ENCODE results near the gene DNAH17.

DNAH17 gene, protein sequence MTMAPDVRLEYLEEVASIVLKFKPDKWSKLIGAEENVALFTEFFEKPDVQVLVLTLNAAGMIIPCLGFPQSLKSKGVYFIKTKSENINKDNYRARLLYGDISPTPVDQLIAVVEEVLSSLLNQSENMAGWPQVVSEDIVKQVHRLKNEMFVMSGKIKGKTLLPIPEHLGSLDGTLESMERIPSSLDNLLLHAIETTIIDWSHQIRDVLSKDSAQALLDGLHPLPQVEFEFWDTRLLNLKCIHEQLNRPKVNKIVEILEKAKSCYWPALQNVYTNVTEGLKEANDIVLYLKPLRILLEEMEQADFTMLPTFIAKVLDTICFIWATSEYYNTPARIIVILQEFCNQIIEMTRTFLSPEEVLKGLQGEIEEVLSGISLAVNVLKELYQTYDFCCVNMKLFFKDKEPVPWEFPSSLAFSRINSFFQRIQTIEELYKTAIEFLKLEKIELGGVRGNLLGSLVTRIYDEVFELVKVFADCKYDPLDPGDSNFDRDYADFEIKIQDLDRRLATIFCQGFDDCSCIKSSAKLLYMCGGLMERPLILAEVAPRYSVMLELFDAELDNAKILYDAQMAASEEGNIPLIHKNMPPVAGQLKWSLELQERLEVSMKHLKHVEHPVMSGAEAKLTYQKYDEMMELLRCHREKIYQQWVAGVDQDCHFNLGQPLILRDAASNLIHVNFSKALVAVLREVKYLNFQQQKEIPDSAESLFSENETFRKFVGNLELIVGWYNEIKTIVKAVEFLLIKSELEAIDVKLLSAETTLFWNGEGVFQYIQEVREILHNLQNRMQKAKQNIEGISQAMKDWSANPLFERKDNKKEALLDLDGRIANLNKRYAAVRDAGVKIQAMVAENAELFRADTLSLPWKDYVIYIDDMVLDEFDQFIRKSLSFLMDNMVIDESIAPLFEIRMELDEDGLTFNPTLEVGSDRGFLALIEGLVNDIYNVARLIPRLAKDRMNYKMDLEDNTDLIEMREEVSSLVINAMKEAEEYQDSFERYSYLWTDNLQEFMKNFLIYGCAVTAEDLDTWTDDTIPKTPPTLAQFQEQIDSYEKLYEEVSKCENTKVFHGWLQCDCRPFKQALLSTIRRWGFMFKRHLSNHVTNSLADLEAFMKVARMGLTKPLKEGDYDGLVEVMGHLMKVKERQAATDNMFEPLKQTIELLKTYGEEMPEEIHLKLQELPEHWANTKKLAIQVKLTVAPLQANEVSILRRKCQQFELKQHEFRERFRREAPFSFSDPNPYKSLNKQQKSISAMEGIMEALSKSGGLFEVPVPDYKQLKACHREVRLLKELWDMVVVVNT (N-terminal part only)

DNA sequence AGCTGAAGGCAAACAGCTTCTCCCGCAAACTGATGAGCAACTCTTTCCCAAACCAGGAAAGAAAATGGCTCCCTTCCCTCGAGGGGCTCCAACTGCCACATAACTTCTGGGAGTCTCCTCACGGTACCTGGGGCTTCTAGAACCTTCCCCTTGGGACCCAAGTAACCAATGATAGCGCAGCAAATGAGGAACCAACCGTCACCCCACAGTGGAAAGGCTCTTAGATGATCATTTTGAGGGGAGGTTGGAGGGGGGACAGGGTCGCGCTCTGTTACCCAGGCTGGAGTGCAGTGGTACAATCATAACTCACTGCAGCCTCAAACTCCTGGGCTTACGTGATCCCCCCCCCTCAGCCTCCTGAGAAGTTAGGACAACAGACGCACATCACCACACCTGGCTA is at the start of gene DNAH17:
TSS of gene DNAH17 (minus strand) at position 101 of the 400 bp plus-strand sequence. CDS start 2,339 bp downstream, outside the sequence.
- DNase-seq (ENCODE audit: low spot score), result no peak

GRCh38 chr17:78624324-78625151 is 47.3 kb upstream of the DNAH17 start:
- DNase-seq (ENCODE audit: low spot score), result no peak

- DNase-seq (ENCODE audit: low spot score), result no peak
These were observed 46.3 kb upstream of the DNAH17 start for GRCh38 chr17:78623541-78623940.

- no peak for DNase-seq (ENCODE audit: low spot score)
These were observed 45.5 kb upstream of the DNAH17 start for GRCh38 chr17:78622491-78623265.

GRCh38 chr17:78621720-78622490 is 44.7 kb upstream of the DNAH17 start:
- no peak for DNase-seq (ENCODE audit: low spot score)

DNA sequence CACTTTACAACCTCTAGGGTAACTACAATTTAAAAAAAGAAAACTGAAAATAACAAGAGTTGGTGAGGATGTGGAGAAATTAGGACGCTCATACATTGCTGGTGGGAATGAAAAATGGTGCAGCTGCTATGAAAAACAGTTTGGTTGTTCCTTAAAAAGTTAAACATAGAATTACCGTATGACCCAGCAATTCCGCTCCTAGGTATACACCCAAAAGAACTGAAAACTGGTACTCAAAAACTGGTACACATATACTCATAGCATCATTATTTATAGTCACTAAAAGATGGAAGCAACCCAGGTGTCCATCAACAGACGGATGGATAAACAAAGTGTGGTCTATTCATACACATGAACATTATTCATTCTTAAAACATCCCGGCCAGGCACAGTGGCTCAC is 42.9 kb upstream of the DNAH17 start:
- DNase-seq (ENCODE audit: low spot score), result no peak

- DNase-seq (ENCODE audit: low spot score), result no peak
These were observed 42.1 kb upstream of the DNAH17 start for GRCh38 chr17:78619334-78619733.

DNA sequence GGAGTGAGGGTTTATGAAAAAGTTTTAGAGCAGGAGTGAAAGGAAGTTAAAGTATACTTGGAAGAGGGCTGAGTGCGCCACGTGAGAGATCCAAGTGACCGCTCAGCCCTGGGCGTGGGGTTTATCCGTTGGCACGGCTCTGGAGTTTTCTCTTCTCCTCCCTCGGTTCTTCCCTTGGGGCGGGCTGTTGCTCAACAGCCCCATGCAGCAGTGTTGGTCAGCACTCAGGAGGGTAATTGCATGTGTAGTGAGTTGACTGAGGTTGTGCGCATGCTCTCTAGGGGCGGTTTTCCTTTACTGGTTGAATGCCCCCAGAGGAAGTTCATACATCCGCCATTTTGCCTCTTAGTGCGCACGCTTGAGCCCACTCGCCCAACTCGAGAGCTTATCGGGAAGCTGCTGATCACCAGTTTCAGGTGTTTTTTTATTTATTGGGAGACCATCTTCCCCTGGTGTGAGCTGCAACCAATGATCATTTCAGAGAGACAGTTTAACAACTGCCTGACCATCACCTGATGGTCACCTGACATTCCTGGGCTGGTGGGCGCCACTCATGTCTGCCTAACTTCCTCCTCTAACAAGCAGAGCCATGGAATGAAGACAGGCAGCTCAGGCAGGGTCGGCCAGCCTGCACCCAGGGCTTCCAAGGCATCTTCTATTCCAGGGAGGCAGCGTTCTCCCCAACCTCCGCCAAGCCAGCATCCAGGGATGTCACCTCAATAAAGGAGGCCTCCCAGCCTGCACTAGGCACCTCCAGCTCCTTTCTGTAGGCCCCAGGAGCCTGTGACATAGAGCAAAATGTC is 41.3 kb upstream of the DNAH17 start:
- no peak for DNase-seq (ENCODE audit: low spot score)

GRCh38 chr17:78617511-78618061 is 40.4 kb upstream of the DNAH17 start:
- no peak for DNase-seq (ENCODE audit: low spot score)

GRCh38 chr17:78616946-78617345 is 39.8 kb upstream of the DNAH17 start:
- no peak for DNase-seq (ENCODE audit: low spot score)

DNA sequence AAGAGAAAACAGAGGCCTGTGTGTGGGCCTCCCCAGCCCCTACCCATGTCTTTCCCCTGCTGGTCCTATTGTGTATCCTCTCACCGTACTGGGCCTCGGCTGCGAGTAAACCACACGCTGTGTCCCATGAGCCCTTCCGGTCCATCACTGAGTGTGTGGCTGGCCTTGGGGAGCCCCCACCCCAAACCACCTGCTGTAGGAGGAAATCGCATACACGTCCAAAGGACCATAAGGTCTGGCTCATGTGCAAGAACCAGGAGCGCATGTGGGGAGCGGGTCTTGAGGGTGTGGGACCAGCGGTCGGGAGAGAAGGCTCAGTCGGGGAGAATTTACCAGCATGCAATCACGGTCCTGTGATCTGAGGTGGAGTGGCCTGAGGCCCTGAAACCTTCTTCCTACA is 38.4 kb upstream of the DNAH17 start:
- DNase-seq (ENCODE audit: low spot score), result no peak

- no peak for DNase-seq (ENCODE audit: low spot score)
These were observed 36.2 kb upstream of the DNAH17 start for GRCh38 chr17:78613416-78613815.

DNA sequence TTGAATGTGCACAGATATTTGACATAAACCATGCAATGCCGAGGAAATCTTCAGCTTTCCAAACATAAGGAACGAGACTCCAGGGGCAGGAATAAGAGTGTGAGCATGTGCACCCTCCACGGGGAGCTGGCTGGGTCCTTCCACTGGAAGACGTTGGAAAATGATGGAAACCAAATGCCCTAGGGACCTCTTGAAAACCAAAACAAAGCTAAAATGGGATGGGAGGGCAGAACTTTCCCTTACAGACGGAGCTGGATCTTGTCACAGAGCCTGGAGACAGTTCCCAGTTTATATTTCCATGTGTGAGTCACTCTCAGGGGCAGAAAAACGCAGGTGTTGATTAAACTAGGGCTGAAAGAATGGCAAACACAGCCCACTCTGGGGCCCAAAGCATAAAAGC is 34.4 kb upstream of the DNAH17 start:
- no peak for DNase-seq (ENCODE audit: low spot score)

GRCh38 chr17:78610951-78611511 is 33.8 kb upstream of the DNAH17 start:
- no peak for DNase-seq (ENCODE audit: low spot score)

DNA sequence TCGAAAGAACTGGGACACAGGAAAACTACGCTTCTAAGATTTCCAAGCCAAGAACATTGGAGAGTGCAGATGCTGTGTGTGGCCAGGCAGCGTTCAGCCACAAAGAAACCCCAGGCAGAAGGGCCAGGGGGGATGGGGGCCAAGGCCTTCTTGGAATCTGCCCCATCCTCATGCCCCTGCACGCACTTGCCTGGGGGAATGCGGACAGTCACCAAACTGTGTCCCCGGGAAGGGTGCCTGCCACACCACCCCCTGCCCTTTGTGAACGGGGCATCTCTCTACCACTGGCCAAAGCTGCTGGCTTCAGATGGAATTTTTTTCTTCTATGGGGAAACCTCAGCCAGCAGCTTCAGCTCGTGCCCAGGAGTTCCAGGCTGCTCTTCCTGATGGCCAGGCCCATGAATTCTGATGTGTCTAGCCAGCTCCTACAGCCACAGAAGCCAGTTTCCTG is 32.0 kb upstream of the DNAH17 start:
- DNase-seq (ENCODE audit: low spot score), result no peak

- no peak for DNase-seq (ENCODE audit: low spot score)
These were observed 31.6 kb upstream of the DNAH17 start for GRCh38 chr17:78608804-78609186.

DNA sequence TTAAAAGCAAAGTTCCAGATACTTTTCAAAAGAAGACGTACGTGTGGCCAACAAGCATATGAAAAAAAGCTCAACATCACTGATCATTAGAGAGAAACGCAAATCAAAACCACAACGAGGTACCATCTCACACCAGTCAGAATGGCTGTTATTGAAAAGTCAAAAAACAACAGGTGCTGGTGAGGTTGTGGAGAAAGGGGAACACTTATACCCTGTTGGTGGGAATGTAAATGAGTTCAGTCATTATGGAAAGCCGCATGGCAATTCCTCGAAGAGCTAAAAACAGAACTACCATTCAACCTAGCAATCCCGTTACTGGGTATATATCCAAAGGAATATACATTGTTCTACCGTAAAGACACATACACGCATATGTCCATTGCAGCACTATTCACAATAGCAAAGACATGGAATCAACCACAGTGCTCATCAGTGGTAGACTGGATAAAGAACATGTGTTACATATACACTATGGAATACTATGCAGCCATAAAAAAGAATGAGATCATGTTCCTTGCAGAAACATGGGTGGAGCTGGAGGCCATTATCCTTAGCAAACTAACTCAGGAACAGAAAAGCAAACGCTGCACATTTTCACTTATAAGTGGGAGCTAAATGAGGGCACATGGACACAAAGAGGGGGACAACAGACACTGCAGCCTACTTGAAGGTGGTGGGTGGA is 31.1 kb upstream of the DNAH17 start:
- DNase-seq (ENCODE audit: low spot score), result no peak

- DNase-seq (ENCODE audit: low spot score), result no peak
These were observed 29.8 kb upstream of the DNAH17 start for GRCh38 chr17:78607038-78607437.
